OCI-LY7 (cell line): ENCODE data around the gene TXNDC12.

Source experiments
- CTCF ChIP-seq: fragments of 200-600 bp; sonication (generic); conservative IDR thresholded peaks from 2 replicates; pipeline ENCODE4 v1.5.1; 2014; ENCODE audit warnings: mild to moderate bottlenecking, antibody characterized with exemption, low read length, moderate library complexity, mixed read lengths
- EZH2phosphoT487 ChIP-seq: fragments of 200-600 bp; sonication (generic); IDR thresholded peaks from 2 replicates; pipeline ENCODE4 v1.6.1; 2018; ENCODE audit warnings: low read depth, borderline replicate concordance, mild to moderate bottlenecking, mixed run types, antibody characterized with exemption, low read length, moderate library complexity, mixed read lengths

DNA sequence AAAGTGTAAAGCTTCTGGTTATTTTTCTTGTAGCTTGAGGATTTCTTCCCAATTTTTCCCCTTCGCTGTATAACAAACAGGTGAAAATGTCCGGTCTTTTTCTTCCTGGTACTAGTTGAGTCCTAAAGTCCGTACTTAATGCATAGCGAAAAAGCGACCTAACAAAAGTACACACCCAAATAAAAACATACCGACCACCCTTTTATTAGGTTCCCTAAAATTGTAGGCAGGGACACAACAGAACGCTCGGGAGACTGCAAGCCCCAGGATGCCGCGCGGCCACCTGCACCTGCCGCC is 823 bp upstream of the TXNDC12 start:
- TF ChIP-seq CTCF (no peak), EZH2phosphoT487 (no peak)
